Measurements from ENCODE around the gene SF3B6. TPM values are rescaled to one million over a fixed set of nuclear protein-coding genes. Genes with fewer than 3 reads are reported as not detected.
A peak's percentile ranks its signal among the peaks of the same experiment; 100 is the strongest.

SF3B6 gene
- total RNA-seq, 1 donor from 2014 or later: 89.5 TPM

GRCh38 chr2:24049485-24050021 lies 26.6 kb downstream of the SF3B6 start, which contains the start of gene FKBP1B:
Gene FKBP1B, plus strand, starts transcription at chr2:24049741. Its CDS starts 109 bp downstream, at chr2:24049850.
- Mint-ChIP-seq H3K9me3 (no peaks in the 10 kb centered on the region), H3K36me3 (ENCODE audit: low read depth) (no peaks in the 10 kb centered on the region), H3K27me3 (ENCODE audit: low read depth) (no peaks in the 10 kb centered on the region), H3K27ac (ENCODE audit: unreplicated experiment) (no peak within 1 kb of the TSS), H3K4me1 (peaks cover 26% of the 10 kb centered on the region), H3K4me3 (no peak within 1 kb of the TSS)
- DNase-seq (ENCODE audit: low read depth, low spot score): peak; percentile 73
- TF ChIP-seq CTCF (conservative IDR thresholded peaks at IDR 0.05): no peak

GRCh38 chr2:24048769-24049484 lies 27.2 kb downstream of the SF3B6 start:
- peaks cover 26% of the 10 kb centered on the region for H3K4me1 Mint-ChIP-seq
- H3K27ac Mint-ChIP-seq (ENCODE audit: unreplicated experiment): no peak overlapping the region
- H3K36me3 Mint-ChIP-seq (ENCODE audit: low read depth): no peaks in the 10 kb centered on the region
- TF ChIP-seq CTCF (conservative IDR thresholded peaks at IDR 0.05): no peak
- H3K9me3 Mint-ChIP-seq: no peaks in the 10 kb centered on the region
- no peak overlapping the region for H3K4me3 Mint-ChIP-seq
- no peak for DNase-seq (ENCODE audit: low read depth, low spot score)
- no peaks in the 10 kb centered on the region for H3K27me3 Mint-ChIP-seq (ENCODE audit: low read depth)

- no peak overlapping the region for H3K4me3 Mint-ChIP-seq
- no peak overlapping the region for H3K27ac Mint-ChIP-seq (ENCODE audit: unreplicated experiment)
- DNase-seq (ENCODE audit: low read depth, low spot score): no peak
- no peaks in the 10 kb centered on the region for H3K36me3 Mint-ChIP-seq (ENCODE audit: low read depth)
- peaks cover 26% of the 10 kb centered on the region for H3K4me1 Mint-ChIP-seq
- H3K9me3 Mint-ChIP-seq: no peaks in the 10 kb centered on the region
- no peaks in the 10 kb centered on the region for H3K27me3 Mint-ChIP-seq (ENCODE audit: low read depth)
- no peak for TF ChIP-seq CTCF (conservative IDR thresholded peaks at IDR 0.05)
Measured at GRCh38 chr2:24047703-24048033, 28.5 kb downstream of the SF3B6 start.

- peak within 1 kb of the TSS; percentile 96 for H3K27ac Mint-ChIP-seq (ENCODE audit: unreplicated experiment)
- H3K4me1 Mint-ChIP-seq: peaks cover 26% of the 10 kb centered on the region
- no peaks in the 10 kb centered on the region for H3K36me3 Mint-ChIP-seq (ENCODE audit: low read depth)
- H3K4me3 Mint-ChIP-seq: no peak within 1 kb of the TSS
- no peaks in the 10 kb centered on the region for H3K9me3 Mint-ChIP-seq
- DNase-seq (ENCODE audit: low read depth, low spot score): peak; percentile 78
- TF ChIP-seq CTCF (conservative IDR thresholded peaks at IDR 0.05): no peak
- no peaks in the 10 kb centered on the region for H3K27me3 Mint-ChIP-seq (ENCODE audit: low read depth)
Measured at GRCh38 chr2:24046930-24047702, 29.0 kb downstream of the SF3B6 start, which contains the start of gene WDCP. Gene WDCP, minus strand, starts transcription at chr2:24047391. Its CDS starts 7,897 bp downstream, at chr2:24039494.

- H3K27ac Mint-ChIP-seq (ENCODE audit: unreplicated experiment): no peak overlapping the region
- TF ChIP-seq CTCF (conservative IDR thresholded peaks at IDR 0.05): no peak
- peaks cover 26% of the 10 kb centered on the region for H3K4me1 Mint-ChIP-seq
- no peaks in the 10 kb centered on the region for H3K27me3 Mint-ChIP-seq (ENCODE audit: low read depth)
- no peaks in the 10 kb centered on the region for H3K36me3 Mint-ChIP-seq (ENCODE audit: low read depth)
- no peaks in the 10 kb centered on the region for H3K9me3 Mint-ChIP-seq
- DNase-seq (ENCODE audit: low read depth, low spot score): no peak
- H3K4me3 Mint-ChIP-seq: no peak overlapping the region
Measured at GRCh38 chr2:24046599-24046929, 29.6 kb downstream of the SF3B6 start.

All from neural crest cell (in vitro differentiated cells).